ENCODE results near the gene PLD4.

GRCh38 chr14:104878582-104878981, 46.1 kb upstream of the PLD4 start:
- TF ChIP-seq CTCF (IDR thresholded peaks at IDR 0.05) (no peak), POLR2A (IDR thresholded peaks at IDR 0.05) (no peak)

Data from uterus (tissue), 2 donors.